ENCODE data around the gene KRTAP10-3. TPM values are rescaled to one million over a fixed set of nuclear protein-coding genes. Genes with fewer than 3 reads are reported as not detected.

The KRTAP10-3 gene
- total and polyA plus RNA-seq, 9 of the 15 experiments (the other 6 are each of a cell fraction or from before 2014, with no cell fraction given), result not detected

DNA sequence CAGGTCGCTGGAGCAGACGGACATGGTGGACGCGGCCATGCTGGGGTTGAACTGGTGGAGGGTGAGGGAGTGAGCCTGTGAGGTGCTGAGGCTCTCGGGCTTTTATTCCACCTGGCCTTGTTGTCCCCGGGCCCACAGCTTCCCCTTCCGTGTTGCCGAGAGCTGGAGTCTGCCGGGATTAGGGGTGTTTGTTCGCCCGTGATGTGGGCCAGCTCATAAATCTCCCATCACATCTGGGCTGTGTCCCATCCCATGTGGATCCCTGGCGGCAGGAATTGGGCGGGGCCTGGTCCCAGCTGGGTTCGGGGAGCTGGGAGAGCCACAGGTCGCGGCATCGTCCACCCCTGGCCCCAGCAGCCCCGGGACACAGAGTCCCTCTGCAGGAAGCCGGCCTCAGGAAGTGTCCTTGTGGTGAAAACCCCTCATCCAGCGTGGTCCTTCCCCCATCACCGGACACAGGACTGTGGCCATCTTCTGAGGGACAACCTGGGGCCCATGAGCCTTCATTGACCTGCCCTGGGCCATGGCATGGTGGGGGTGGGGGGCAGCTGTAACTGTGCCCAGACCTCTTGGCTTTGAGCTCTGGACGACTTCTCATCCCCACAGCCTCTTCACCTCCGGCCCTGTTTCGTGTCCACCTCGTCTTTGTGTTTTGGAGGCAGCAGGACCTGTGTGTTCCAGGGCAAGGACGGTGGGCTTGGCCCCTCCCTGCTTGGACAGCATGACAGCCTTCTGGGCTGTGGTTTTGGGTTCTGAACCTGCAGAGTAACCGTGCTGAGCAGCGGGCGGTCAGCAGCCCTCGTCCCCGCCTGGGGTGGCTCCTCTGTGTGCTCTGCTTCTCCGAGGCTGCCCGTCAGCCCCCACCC, 34.1 kb upstream of the KRTAP10-3 start, which contains the start of gene KRTAP10-6:
KRTAP10-6 (minus strand) TSS at position 60 of the 866 bp plus-strand sequence; CDS start at position 39, 21 bp downstream.
- Histone ChIP-seq H3K9ac (ENCODE audit: insufficient read depth in 1 of 2, low read depth in 2 of 2, low read length in 2 of 2) (peak within 1 kb of the TSS; percentile 12 to 13; a peak in 2 of 4 replicates), H3K79me2 (ENCODE audit: control insufficient read depth, insufficient read depth, low read length) (no peaks in the 10 kb centered on the region), H3K4me2 (ENCODE audit: insufficient read depth, low read length) (peak within 1 kb of the TSS; percentile 79; the same call in 1 of the 2 replicates), H3K27me3 (ENCODE audit: control insufficient read depth in 2 of 2, insufficient read depth in 2 of 2, low read length in 2 of 2) (peaks cover 0 to 15% of the 10 kb centered on the region in 2 experiments; a peak in 2 of 5 replicates), H4K20me1 (replicated peaks; ENCODE audit: control insufficient read depth, insufficient read depth, low read length) (no peaks in the 10 kb centered on the region), H3K4me3 (no peak within 1 kb of the TSS), H3K9me3 (replicated peaks; ENCODE audit: control insufficient read depth, insufficient read depth, low read depth, low read length) (no peaks in the 10 kb centered on the region; the same call in 1 of the 2 replicates), H3K27ac (ENCODE audit: extremely low read depth, low read depth, low read length) (peak within 1 kb of the TSS; percentile 62; the same call in 2 of the 3 replicates), H3K9me1 (ENCODE audit: control insufficient read depth, insufficient read depth, low read length) (no peaks in the 10 kb centered on the region), H3K36me3 (ENCODE audit: control insufficient read depth, insufficient read depth, low read length) (no peaks in the 10 kb centered on the region), H3K4me1 (replicated peaks in 1 of 2; ENCODE audit: control insufficient read depth in 2 of 2, insufficient read depth in 2 of 2, low read length in 2 of 2) (peaks cover 24 to 37% of the 10 kb centered on the region in 2 experiments), H2AFZ (ENCODE audit: low read depth, low read length) (peak within 1 kb of the TSS; percentile 81)
- no TSS peak for BruUV-seq (replicated peaks)
- WGBS (ENCODE audit: insufficient coverage, low coverage, missing lambda C conversion rate), result 28% methylated on average over 32 of the region's 33 CpGs
- CTCF ChIA-PET (ENCODE audit: low intra/inter-chr PET ratio), result no interaction called here
- POLR2A ChIA-PET, result interaction anchor here (1.2 kb wide), 1 partner anchor 19 kb away, joined by 5 read pairs; the partner anchor contains the start of gene KRTAP10-4
- ATAC-seq (no peak), FAIRE-seq (no peak), DNase-seq (ENCODE audit: extremely low read depth in 1 of 4, low spot score in 3 of 4) (no peak)
- intact Hi-C loops (cut with micrococcal nuclease), result no loop called here
- in situ Hi-C loops (cut with MboI), result no loop called here
- TF ChIP-seq USF1 (CRISPR knock-in tag; IDR thresholded peaks at IDR 0.05) (no peak), ZNF518B (CRISPR knock-in tag; IDR thresholded peaks at IDR 0.05) (no peak), PHF20 (IDR thresholded peaks at IDR 0.05; ENCODE audit: partially characterized antibody) (no peak), ELF1 (tag; IDR thresholded peaks at IDR 0.05) (0 out of 2 replicates have a peak, but pooled peaks have one; percentile 37), ZZZ3 (IDR thresholded peaks at IDR 0.05) (no peak), HCFC1 (IDR thresholded peaks at IDR 0.05; ENCODE audit: low read depth, low read length) (no peak), RBFOX2 (IDR thresholded peaks at IDR 0.05; ENCODE audit: low read depth, low read length) (0 out of 2 replicates have a peak, but pooled peaks have one; percentile 5), POU5F1 (IDR thresholded peaks at IDR 0.05; ENCODE audit: borderline replicate concordance, low read depth, low read length, partially characterized antibody) (no peak), HNRNPUL1 (IDR thresholded peaks at IDR 0.05; ENCODE audit: low read length) (no peak), GATA2 (CRISPR knock-in tag; IDR thresholded peaks at IDR 0.05) (no peak), TFAP4 (CRISPR knock-in tag; IDR thresholded peaks at IDR 0.05; ENCODE audit: borderline replicate concordance) (peak; percentile 52; the same call in 1 of the 2 replicates)
- TF ChIP-seq, protein P1, sequence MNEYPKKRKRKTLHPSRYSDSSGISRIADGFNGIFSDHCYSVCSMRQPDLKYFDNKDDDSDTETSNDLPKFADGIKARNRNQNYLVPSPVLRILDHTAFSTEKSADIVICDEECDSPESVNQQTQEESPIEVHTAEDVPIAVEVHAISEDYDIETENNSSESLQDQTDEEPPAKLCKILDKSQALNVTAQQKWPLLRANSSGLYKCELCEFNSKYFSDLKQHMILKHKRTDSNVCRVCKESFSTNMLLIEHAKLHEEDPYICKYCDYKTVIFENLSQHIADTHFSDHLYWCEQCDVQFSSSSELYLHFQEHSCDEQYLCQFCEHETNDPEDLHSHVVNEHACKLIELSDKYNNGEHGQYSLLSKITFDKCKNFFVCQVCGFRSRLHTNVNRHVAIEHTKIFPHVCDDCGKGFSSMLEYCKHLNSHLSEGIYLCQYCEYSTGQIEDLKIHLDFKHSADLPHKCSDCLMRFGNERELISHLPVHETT (CRISPR knock-in tag; conservative IDR thresholded peaks at IDR 0.05 in 1 of 2, IDR thresholded peaks at IDR 0.05 in 1 of 2), result no peak
- TF ChIP-seq, protein P2, sequence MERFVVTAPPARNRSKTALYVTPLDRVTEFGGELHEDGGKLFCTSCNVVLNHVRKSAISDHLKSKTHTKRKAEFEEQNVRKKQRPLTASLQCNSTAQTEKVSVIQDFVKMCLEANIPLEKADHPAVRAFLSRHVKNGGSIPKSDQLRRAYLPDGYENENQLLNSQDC (CRISPR knock-in tag; IDR thresholded peaks at IDR 0.05), result no peak
